GM23338 (cell line): ENCODE measurements around the gene NCBP1.

ENCODE experiments used
- CTCF ChIP-seq, 2 experiments: fragments of 200-600 bp in 1 of 2; sonication (generic) in 1 of 2; conservative IDR thresholded peaks; 2 replicates each; pipeline versions ENCODE4 v1.5.1 to v1.6.1; 2016 to 2017; ENCODE audit warnings: antibody characterized with exemption in 2 of 2, low read depth in 2 of 2, mild to moderate bottlenecking in 2 of 2, moderate library complexity in 1 of 2
- EZH2 ChIP-seq: fragments of 200-600 bp; sonication (generic); IDR thresholded peaks from one replicate; pipeline ENCODE4 v1.8.0; 2017; ENCODE audit warnings: antibody characterized with exemption, mild to moderate bottlenecking, low read depth; ENCODE audit not compliant: unreplicated experiment
- JUNB ChIP-seq: IDR thresholded peaks from one replicate; pipeline ENCODE4 v1.6.1; 2016; ENCODE audit warnings: antibody characterized with exemption; ENCODE audit not compliant: unreplicated experiment
- ZNF462 ChIP-seq: fragments of 250-450 bp; sonication (Bioruptor Pico); IDR thresholded peaks from 2 replicates; pipeline ENCODE4 v1.5.0; 2020; ENCODE audit warnings: mild to moderate bottlenecking, moderate library complexity

DNA sequence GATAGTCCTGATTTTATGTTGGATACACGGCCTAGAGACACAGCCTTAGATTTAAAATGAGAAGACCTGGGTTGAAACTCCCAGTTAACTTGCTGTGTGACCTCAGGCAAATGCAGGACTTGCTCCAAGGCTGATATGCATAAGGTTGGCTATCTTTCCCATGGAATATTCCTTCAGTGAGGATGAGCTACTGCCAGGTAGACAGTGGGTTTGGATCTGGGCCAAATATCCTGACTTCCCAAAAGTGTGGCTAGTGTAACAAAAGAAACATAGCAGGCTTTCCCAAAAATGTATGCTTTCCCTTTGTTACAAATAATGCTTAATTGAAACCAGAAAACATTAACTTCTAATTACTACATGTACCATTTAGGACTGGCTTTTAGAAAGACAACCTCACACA lies 64.2 kb downstream of the NCBP1 start:
- no peak for TF ChIP-seq CTCF (conservative IDR thresholded peaks at IDR 0.05; ENCODE audit: low read depth in 2 of 2)
- no peak for TF ChIP-seq JUNB
- TF ChIP-seq EZH2: no peak
- no peak for TF ChIP-seq ZNF462 (CRISPR knock-in tag)
